ENCODE data around the gene ACOT12. TPM values are rescaled to one million over a fixed set of nuclear protein-coding genes. Genes with fewer than 3 reads are reported as not detected.
"Not testable (repeated sequence)": the region's sequence is repeated elsewhere in the genome, so short reads cannot be mapped to it uniquely, and the experiment has no call there.

Gene ACOT12
- total RNA-seq, 1 experiment from 2014 or later, result not detected

DNA sequence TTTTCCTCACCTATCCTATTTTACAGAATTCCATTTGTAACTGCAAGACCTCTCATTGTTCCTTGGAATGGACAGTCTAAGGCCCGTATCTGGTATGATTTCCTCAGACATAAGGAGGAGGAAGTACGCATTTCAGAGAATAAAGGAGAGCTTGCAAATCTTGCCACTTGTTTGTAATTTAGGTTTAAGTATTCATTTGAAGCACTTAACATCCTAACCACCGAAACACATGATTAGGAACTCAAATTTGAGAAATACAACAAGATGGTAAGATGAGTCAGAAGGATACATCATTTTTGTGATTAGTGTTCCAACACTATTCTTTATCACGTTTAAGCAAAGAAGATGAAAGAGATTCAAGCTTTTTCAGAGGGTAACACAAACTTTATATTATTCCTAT is 96.4 kb downstream of the ACOT12 start:
- H3K23me2 ChIP-seq (ENCODE audit: insufficient read length, low read depth, low read length, poor library complexity, severe bottlenecking), result no peaks in the 10 kb centered on the region
- H2BK20ac ChIP-seq (ENCODE audit: low read depth, low read length, poor library complexity, severe bottlenecking), result no peak overlapping the region
- H3K9me3 ChIP-seq (ENCODE audit: control insufficient read depth, low read depth, low read length), result no peaks in the 10 kb centered on the region
- H2AFZ ChIP-seq (ENCODE audit: low read length), result no peak overlapping the region
- H2BK120ac ChIP-seq (ENCODE audit: low read depth, low read length, poor library complexity, severe bottlenecking), result no peak overlapping the region
- peak overlapping the region in 1 of 3 experiments; percentile 19; a peak in 1 of 7 replicates for H3K27ac Mint-ChIP-seq
- no peaks in the 10 kb centered on the region for H3K27me3 ChIP-seq (ENCODE audit: insufficient read depth, low read length)
- H3K4ac ChIP-seq (ENCODE audit: low read depth, low read length), result no peak overlapping the region
- no peak overlapping the region for H3K4me2 ChIP-seq (ENCODE audit: insufficient read depth, insufficient read length, low read length)
- H3K4me1 Mint-ChIP-seq, result peaks cover 15 to 17% of the 10 kb centered on the region in 2 experiments
- H3K79me1 ChIP-seq (ENCODE audit: insufficient read depth, low read depth, low read length, poor library complexity, severe bottlenecking), result peaks cover 14% of the 10 kb centered on the region
- no peaks in the 10 kb centered on the region for H4K20me1 ChIP-seq (ENCODE audit: control insufficient read depth, insufficient read depth, insufficient read length)
- peaks cover 2% of the 10 kb centered on the region; the same call in 1 of the 2 replicates for H3K4me1 ChIP-seq (ENCODE audit: insufficient read depth, low read length)
- no peak overlapping the region for H3K14ac ChIP-seq (ENCODE audit: insufficient read depth, low read length)
- no peak overlapping the region for H3K56ac ChIP-seq (ENCODE audit: insufficient read length, low read depth, low read length)
- peaks cover 11% of the 10 kb centered on the region; the same call in 1 of the 2 replicates for H3K79me2 ChIP-seq (ENCODE audit: insufficient read depth, low read length)
- H4K5ac ChIP-seq (ENCODE audit: insufficient read length, low read depth, low read length), result no peak overlapping the region
- no peak overlapping the region for H3K23ac ChIP-seq (ENCODE audit: insufficient read length, low read depth, low read length)
- no CpG with 5 or more reads among the region's 4 CpGs for WGBS (ENCODE audit: extremely low coverage, insufficient read length, low lambda C conversion rate)
- no peak overlapping the region for H3T11ph ChIP-seq (ENCODE audit: low read length)
- no peak overlapping the region for H4K8ac ChIP-seq (replicated peaks; ENCODE audit: insufficient read length, low read depth, low read length)
- no peak overlapping the region for H3K27ac ChIP-seq (ENCODE audit: insufficient read length, low read depth, low read length)
- no peak overlapping the region for H2AK5ac ChIP-seq (ENCODE audit: insufficient read length, low read length)
- no peak overlapping the region for H3K18ac ChIP-seq (ENCODE audit: insufficient read length, low read depth, low read length)
- H2BK15ac ChIP-seq (ENCODE audit: low read depth, low read length), result no peak overlapping the region
- H2BK5ac ChIP-seq (ENCODE audit: insufficient read length, low read length), result no peak overlapping the region
- no peak overlapping the region for H3K9ac ChIP-seq (ENCODE audit: extremely low read depth, insufficient read length, low read length)
- DNase-seq, result no peak
- H4K91ac ChIP-seq (ENCODE audit: insufficient read length, low read depth, low read length), result no peak overlapping the region
- H3K27me3 Mint-ChIP-seq (ENCODE audit: low read depth), result no peaks in the 10 kb centered on the region; the same call in 1 of the 2 replicates
- H3K36me3 Mint-ChIP-seq (ENCODE audit: insufficient read depth in 1 of 3, low read depth in 3 of 3), result peaks cover 15 to 25% (median 23%) of the 10 kb centered on the region in 3 experiments
- no peak for TF ChIP-seq CTCF (conservative IDR thresholded peaks at IDR 0.05)
- H3K9me3 Mint-ChIP-seq, result peaks cover 11 to 13% of the 10 kb centered on the region in 2 experiments
- H2BK12ac ChIP-seq (ENCODE audit: insufficient read length, low read depth, low read length), result no peak overlapping the region
- H3K4me3 Mint-ChIP-seq, result no peak overlapping the region

GRCh38 chr5:81294021-81294420 is 99.9 kb downstream of the ACOT12 start:
- not testable (repeated sequence) for H2BK12ac ChIP-seq (ENCODE audit: insufficient read length, low read depth, low read length); H2BK120ac ChIP-seq (ENCODE audit: low read depth, low read length, poor library complexity, severe bottlenecking); H3K27me3 Mint-ChIP-seq (ENCODE audit: low read depth); H3T11ph ChIP-seq (ENCODE audit: low read length); H3K4me1 Mint-ChIP-seq; H3K18ac ChIP-seq (ENCODE audit: insufficient read length, low read depth, low read length); H2BK20ac ChIP-seq (ENCODE audit: low read depth, low read length, poor library complexity, severe bottlenecking); DNase-seq; H3K4me3 Mint-ChIP-seq; H2BK15ac ChIP-seq (ENCODE audit: low read depth, low read length); H3K27me3 ChIP-seq (ENCODE audit: insufficient read depth, low read length); H4K5ac ChIP-seq (ENCODE audit: insufficient read length, low read depth, low read length); H3K23ac ChIP-seq (ENCODE audit: insufficient read length, low read depth, low read length); H3K14ac ChIP-seq (ENCODE audit: insufficient read depth, low read length); H4K91ac ChIP-seq (ENCODE audit: insufficient read length, low read depth, low read length); H2BK5ac ChIP-seq (ENCODE audit: insufficient read length, low read length); H4K20me1 ChIP-seq (ENCODE audit: control insufficient read depth, insufficient read depth, insufficient read length); H3K23me2 ChIP-seq (ENCODE audit: insufficient read length, low read depth, low read length, poor library complexity, severe bottlenecking); H3K9ac ChIP-seq (ENCODE audit: extremely low read depth, insufficient read length, low read length); H2AK5ac ChIP-seq (ENCODE audit: insufficient read length, low read length); H3K56ac ChIP-seq (ENCODE audit: insufficient read length, low read depth, low read length); H3K4me2 ChIP-seq (ENCODE audit: insufficient read depth, insufficient read length, low read length); H4K8ac ChIP-seq (replicated peaks; ENCODE audit: insufficient read length, low read depth, low read length); H3K4me1 ChIP-seq (ENCODE audit: insufficient read depth, low read length); H3K27ac ChIP-seq (ENCODE audit: insufficient read length, low read depth, low read length); H3K4ac ChIP-seq (ENCODE audit: low read depth, low read length); H2AFZ ChIP-seq (ENCODE audit: low read length); H3K27ac Mint-ChIP-seq
- no CpG with 5 or more reads among the region's 5 CpGs for WGBS (ENCODE audit: extremely low coverage, insufficient read length, low lambda C conversion rate)
- H3K79me2 ChIP-seq (ENCODE audit: insufficient read depth, low read length), result peaks cover 17% of the 10 kb centered on the region; the same call in 1 of the 2 replicates
- H3K9me3 Mint-ChIP-seq, result peaks cover 24 to 29% of the 10 kb centered on the region in 2 experiments
- peaks cover 10% of the 10 kb centered on the region for H3K9me3 ChIP-seq (ENCODE audit: control insufficient read depth, low read depth, low read length)
- H3K79me1 ChIP-seq (ENCODE audit: insufficient read depth, low read depth, low read length, poor library complexity, severe bottlenecking), result peaks cover 12% of the 10 kb centered on the region
- H3K36me3 Mint-ChIP-seq (ENCODE audit: insufficient read depth in 1 of 3, low read depth in 3 of 3), result peaks cover 27 to 43% (median 42%) of the 10 kb centered on the region in 3 experiments

Measured in H9 (cell line).